Neuronal stem cell (in vitro differentiated cells): ENCODE data around the gene CHID1.
A peak's percentile ranks its signal among the peaks of the same experiment; 100 is the strongest.

Experiments
- DNase-seq: peaks from one replicate; pipeline ENCODE4 v3.0.0-alpha.2; 2013; ENCODE audit warnings: low spot score
- H2AFZ ChIP-seq: one replicate; pipeline ENCODE4 v1.6.1; 2013; ENCODE audit warnings: mild to moderate bottlenecking, low read length, inconsistent platforms
- H2AK5ac ChIP-seq: 2 replicates; pipeline ENCODE4 v1.6.1; 2013; ENCODE audit warnings: low read depth, mild to moderate bottlenecking, inconsistent platforms, low read length, moderate library complexity, mixed read lengths
- H2BK120ac ChIP-seq: 2 replicates; pipeline ENCODE4 v1.6.1; 2013; ENCODE audit warnings: low read depth, mild to moderate bottlenecking, inconsistent platforms, low read length, moderate library complexity, mixed read lengths
- H2BK12ac ChIP-seq: one replicate; pipeline ENCODE4 v1.6.1; 2013; ENCODE audit warnings: low read length, inconsistent platforms
- H2BK15ac ChIP-seq: 2 replicates; pipeline ENCODE4 v1.6.1; 2013; ENCODE audit warnings: mild to moderate bottlenecking, low read length, inconsistent platforms, mixed read lengths
- H2BK5ac ChIP-seq: one replicate; pipeline ENCODE4 v1.6.1; 2013; ENCODE audit warnings: inconsistent platforms, mild to moderate bottlenecking, low read length, moderate library complexity
- H3K14ac ChIP-seq: one replicate; pipeline ENCODE4 v1.6.1; 2013; ENCODE audit warnings: low read length, inconsistent platforms
- H3K18ac ChIP-seq: 2 replicates; pipeline ENCODE4 v1.6.1; 2013; ENCODE audit warnings: low read length, inconsistent platforms
- H3K23ac ChIP-seq: 2 replicates; pipeline ENCODE4 v1.6.1; 2013; ENCODE audit warnings: low read depth, mild to moderate bottlenecking, mixed read lengths, low read length, inconsistent platforms; ENCODE audit not compliant: poor library complexity
- H3K27ac ChIP-seq: replicated peaks from 3 replicates; pipeline ENCODE4 v1.5.1; 2013; ENCODE audit warnings: low read length, inconsistent platforms
- H3K27me3 ChIP-seq, 3 experiments: 2 replicates each; pipeline ENCODE4 v1.6.1; 2013; ENCODE audit warnings: low read length in 3 of 3, mild to moderate bottlenecking in 2 of 3, inconsistent platforms in 1 of 3, low read depth in 1 of 3, mixed read lengths in 1 of 3, moderate library complexity in 1 of 3; ENCODE audit not compliant: control insufficient read depth in 3 of 3, insufficient read depth in 3 of 3
- H3K36me3 ChIP-seq, 2 donors: replicated peaks in 1 of 2; 2 replicates each; pipeline ENCODE4 v1.6.1; 2013; ENCODE audit warnings: low read length in 2 of 2; ENCODE audit not compliant: control insufficient read depth in 2 of 2, insufficient read depth in 2 of 2
- H3K4ac ChIP-seq: 2 replicates; pipeline ENCODE4 v1.6.1; 2013; ENCODE audit warnings: inconsistent platforms, mild to moderate bottlenecking, low read length, moderate library complexity
- H3K4me1 ChIP-seq, 2 donors: 1 replicate in 1 of 2; 2 replicates in 1 of 2; pipeline ENCODE4 v1.6.1; 2013; ENCODE audit warnings: low read length in 2 of 2, low read depth in 1 of 2; ENCODE audit not compliant: control insufficient read depth in 2 of 2, insufficient read depth in 1 of 2
- H3K4me2 ChIP-seq: one replicate; pipeline ENCODE4 v1.6.1; 2013; ENCODE audit warnings: mild to moderate bottlenecking, low read length, inconsistent platforms; ENCODE audit not compliant: insufficient read depth, poor library complexity, severe bottlenecking
- H3K4me3 ChIP-seq, 2 donors: 2 replicates each; pipeline ENCODE4 v1.5.1; 2013; ENCODE audit warnings: low read length in 2 of 2, mild to moderate bottlenecking in 2 of 2, inconsistent platforms in 1 of 2, moderate library complexity in 1 of 2
- H3K79me1 ChIP-seq: one replicate; pipeline ENCODE4 v1.6.1; 2013; ENCODE audit warnings: low read depth, mild to moderate bottlenecking, inconsistent platforms, low read length, moderate library complexity
- H3K9ac ChIP-seq: one replicate; pipeline ENCODE4 v1.6.1; 2013; ENCODE audit warnings: mild to moderate bottlenecking, low read depth, low read length, inconsistent platforms; ENCODE audit not compliant: poor library complexity
- H3K9me3 ChIP-seq, 2 donors: replicated peaks in 1 of 2; 2 replicates each; pipeline versions ENCODE3 to v1.6.1; 2013; ENCODE audit warnings: low read length in 2 of 2, mild to moderate bottlenecking in 2 of 2, inconsistent platforms in 1 of 2, low read depth in 1 of 2, mixed read lengths in 1 of 2, moderate library complexity in 1 of 2; ENCODE audit not compliant: control insufficient read depth in 2 of 2, insufficient read depth in 1 of 2
- H4K8ac ChIP-seq: one replicate; pipeline ENCODE4 v1.6.1; 2013; ENCODE audit warnings: low read depth, mild to moderate bottlenecking, inconsistent platforms, low read length, moderate library complexity
- H4K91ac ChIP-seq: one replicate; pipeline ENCODE4 v1.6.1; 2013; ENCODE audit warnings: low read length, low read depth, mild to moderate bottlenecking, inconsistent platforms; ENCODE audit not compliant: poor library complexity
- WGBS, 2 donors: extraction: QIAGEN DNeasy Blood & Tissue Kit; methylation state at CpG; one replicate each; pipeline ENCODE4 v1.1.7; 2013; ENCODE audit warnings: missing lambda C conversion rate in 2 of 2, mixed read lengths in 1 of 2; ENCODE audit not compliant: insufficient read length in 2 of 2, insufficient replicate concordance in 1 of 2; ENCODE audit errors: extremely low coverage in 2 of 2; 5-methylcytosine and 5-hydroxymethylcytosine counted together

Gene CHID1

GRCh38 chr11:848380-848931, 62.2 kb downstream of the CHID1 start:
- Histone ChIP-seq H3K9ac (no peak overlapping the region), H3K27ac (no peak overlapping the region), H2AFZ (no peak overlapping the region), H3K23ac (peak overlapping the region; percentile 60), H3K4me1 (peaks cover 32 to 44% of the 10 kb centered on the region in 2 donors), H3K14ac (no peak overlapping the region), H3K4me3 (no peak overlapping the region), H3K18ac (peak overlapping the region; percentile 91), H2BK5ac (peak overlapping the region; percentile 53), H3K9me3 (no peaks in the 10 kb centered on the region), H3K79me1 (peaks cover 14% of the 10 kb centered on the region), H3K4ac (no peak overlapping the region), H4K8ac (no peak overlapping the region), H4K91ac (peak overlapping the region; percentile 72), H3K36me3 (no peaks in the 10 kb centered on the region), H3K27me3 (peaks cover 0 to 20% (median 0%) of the 10 kb centered on the region in 3 experiments), H2BK15ac (peak overlapping the region; percentile 92), H2BK120ac (peak overlapping the region; percentile 72), H2AK5ac (peak overlapping the region; percentile 98), H3K4me2 (no peak overlapping the region), H2BK12ac (peak overlapping the region; percentile 94)
- DNase-seq: no peak
- no CpG with 5 or more reads among the region's 14 CpGs for WGBS, 2 donors

- Histone ChIP-seq H3K4me1 (peaks cover 32 to 44% of the 10 kb centered on the region in 2 donors), H3K9ac (peak overlapping the region; percentile 44), H3K23ac (no peak overlapping the region), H3K18ac (peak overlapping the region; percentile 5), H3K36me3 (no peaks in the 10 kb centered on the region), H3K79me1 (peaks cover 14% of the 10 kb centered on the region), H2BK12ac (peak overlapping the region; percentile 94), H2BK120ac (peak overlapping the region; percentile 47), H2BK5ac (peak overlapping the region; percentile 53), H2AFZ (no peak overlapping the region), H2AK5ac (peak overlapping the region; percentile 98), H3K9me3 (no peaks in the 10 kb centered on the region), H3K27ac (no peak overlapping the region), H3K27me3 (peaks cover 0 to 20% (median 0%) of the 10 kb centered on the region in 3 experiments), H3K4me2 (no peak overlapping the region), H3K4ac (peak overlapping the region; percentile 37), H4K91ac (no peak overlapping the region), H4K8ac (no peak overlapping the region), H3K4me3 (no peak overlapping the region), H2BK15ac (peak overlapping the region; percentile 92), H3K14ac (peak overlapping the region; percentile 21)
- DNase-seq: no peak
- WGBS, 2 donors: no CpG with 5 or more reads among the region's 18 CpGs
Observed at GRCh38 chr11:847876-848275, 62.7 kb downstream of the CHID1 start.

- H4K8ac ChIP-seq: no peak overlapping the region
- H3K4me3 ChIP-seq: no peak overlapping the region
Observed at GRCh38 chr11:846496-847098, 64.0 kb downstream of the CHID1 start.

GRCh38 chr11:845872-846495, 64.6 kb downstream of the CHID1 start:
- no peak overlapping the region for H3K14ac ChIP-seq

More at GRCh38 chr11:846496-847098, 64.0 kb downstream of the CHID1 start:
- peaks cover 32 to 43% of the 10 kb centered on the region in 2 donors for H3K4me1 ChIP-seq
- no peak overlapping the region for H3K4me2 ChIP-seq
- peaks cover 16% of the 10 kb centered on the region for H3K79me1 ChIP-seq
- no peak overlapping the region for H2AFZ ChIP-seq
- no peak overlapping the region for H3K14ac ChIP-seq
- no peaks in the 10 kb centered on the region for H3K9me3 ChIP-seq
- peaks cover 0 to 20% (median 0%) of the 10 kb centered on the region in 3 experiments for H3K27me3 ChIP-seq
- H2BK12ac ChIP-seq: peak overlapping the region; percentile 0
- H3K9ac ChIP-seq: no peak overlapping the region
- peak overlapping the region; percentile 0 for H3K23ac ChIP-seq
- H2BK5ac ChIP-seq: peak overlapping the region; percentile 56
- no peak overlapping the region for H3K27ac ChIP-seq
- no peaks in the 10 kb centered on the region for H3K36me3 ChIP-seq
- no peak overlapping the region for H4K91ac ChIP-seq
- no CpG with 5 or more reads among the region's 11 CpGs for WGBS, 2 donors
- no peak overlapping the region for H3K4ac ChIP-seq
- H2BK120ac ChIP-seq: no peak overlapping the region
- peak overlapping the region; percentile 27 for H3K18ac ChIP-seq
- peak overlapping the region; percentile 100 for H2AK5ac ChIP-seq
- DNase-seq: no peak
- H2BK15ac ChIP-seq: no peak overlapping the region

More at GRCh38 chr11:845872-846495, 64.6 kb downstream of the CHID1 start:
- Histone ChIP-seq H3K4me3 (no peak overlapping the region), H3K4me1 (peaks cover 32 to 40% of the 10 kb centered on the region in 2 donors), H2BK5ac (peak overlapping the region; percentile 56), H3K18ac (peak overlapping the region; percentile 78), H3K27me3 (peaks cover 0 to 19% (median 0%) of the 10 kb centered on the region in 3 experiments), H3K23ac (peak overlapping the region; percentile 0), H3K4ac (no peak overlapping the region), H3K79me1 (peaks cover 16% of the 10 kb centered on the region), H3K9me3 (no peaks in the 10 kb centered on the region), H3K9ac (no peak overlapping the region), H3K36me3 (peaks cover 2 to 5% of the 10 kb centered on the region in 2 donors), H2BK12ac (peak overlapping the region; percentile 97), H3K27ac (no peak overlapping the region), H2AFZ (no peak overlapping the region), H4K91ac (no peak overlapping the region), H2BK15ac (peak overlapping the region; percentile 30), H2BK120ac (no peak overlapping the region), H4K8ac (no peak overlapping the region), H3K4me2 (no peak overlapping the region), H2AK5ac (peak overlapping the region; percentile 100)
- no peak for DNase-seq
- no CpG with 5 or more reads among the region's 8 CpGs for WGBS, 2 donors
